Measurements from ENCODE around the gene INTS1.

Gene INTS1

DNA sequence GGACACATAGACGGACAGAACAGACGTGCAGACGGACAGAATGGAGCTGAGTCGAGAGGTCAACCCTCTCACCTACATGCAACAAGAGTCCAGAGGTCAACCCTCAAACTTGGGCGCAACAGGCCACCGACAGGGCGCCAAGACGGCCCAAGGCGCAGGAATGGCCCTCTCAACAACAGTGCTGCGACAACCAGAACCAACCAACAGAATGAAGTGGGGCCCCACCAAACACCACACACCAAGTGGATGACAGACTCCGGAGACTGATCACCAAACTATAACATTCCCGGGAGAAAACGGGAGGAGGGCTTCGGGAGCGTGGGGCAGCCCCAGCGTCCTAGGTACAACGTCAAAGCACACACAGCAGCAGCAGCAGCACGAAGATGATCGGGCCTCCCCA is 13.4 kb downstream of the INTS1 start:
- Histone ChIP-seq H3F3A (ENCODE audit: insufficient read depth, low read length) (no peaks in the 10 kb centered on the region), H3K27ac (ENCODE audit: low read depth, low read length, poor library complexity, severe bottlenecking) (no peak overlapping the region), H3K4me3 (ENCODE audit: low read depth, low read length, poor library complexity, severe bottlenecking) (no peak overlapping the region), H4K20me1 (ENCODE audit: insufficient read depth, low read length) (no peaks in the 10 kb centered on the region), H3K79me2 (ENCODE audit: insufficient read depth, low read length) (no peaks in the 10 kb centered on the region), H3K9me3 (ENCODE audit: low read length) (no peaks in the 10 kb centered on the region), H3K9me2 (ENCODE audit: low read depth, low read length) (no peaks in the 10 kb centered on the region), H3K4me1 (ENCODE audit: insufficient read depth, low read length, severe bottlenecking) (no peaks in the 10 kb centered on the region), H3K4me2 (ENCODE audit: low read length) (no peak overlapping the region), H3K9ac (ENCODE audit: low read length) (no peak overlapping the region), H3K36me3 (ENCODE audit: insufficient read depth, low read length) (peaks cover 87% of the 10 kb centered on the region), H3K27me3 (ENCODE audit: insufficient read depth, low read length) (no peaks in the 10 kb centered on the region), H2AFZ (ENCODE audit: low read length) (no peak overlapping the region)
- TF ChIP-seq, protein P1, sequence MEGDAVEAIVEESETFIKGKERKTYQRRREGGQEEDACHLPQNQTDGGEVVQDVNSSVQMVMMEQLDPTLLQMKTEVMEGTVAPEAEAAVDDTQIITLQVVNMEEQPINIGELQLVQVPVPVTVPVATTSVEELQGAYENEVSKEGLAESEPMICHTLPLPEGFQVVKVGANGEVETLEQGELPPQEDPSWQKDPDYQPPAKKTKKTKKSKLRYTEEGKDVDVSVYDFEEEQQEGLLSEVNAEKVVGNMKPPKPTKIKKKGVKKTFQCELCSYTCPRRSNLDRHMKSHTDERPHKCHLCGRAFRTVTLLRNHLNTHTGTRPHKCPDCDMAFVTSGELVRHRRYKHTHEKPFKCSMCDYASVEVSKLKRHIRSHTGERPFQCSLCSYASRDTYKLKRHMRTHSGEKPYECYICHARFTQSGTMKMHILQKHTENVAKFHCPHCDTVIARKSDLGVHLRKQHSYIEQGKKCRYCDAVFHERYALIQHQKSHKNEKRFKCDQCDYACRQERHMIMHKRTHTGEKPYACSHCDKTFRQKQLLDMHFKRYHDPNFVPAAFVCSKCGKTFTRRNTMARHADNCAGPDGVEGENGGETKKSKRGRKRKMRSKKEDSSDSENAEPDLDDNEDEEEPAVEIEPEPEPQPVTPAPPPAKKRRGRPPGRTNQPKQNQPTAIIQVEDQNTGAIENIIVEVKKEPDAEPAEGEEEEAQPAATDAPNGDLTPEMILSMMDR (IDR thresholded peaks at IDR 0.05; ENCODE audit: low read length) = no peak
- TF ChIP-seq EZH2 (IDR thresholded peaks at IDR 0.05; ENCODE audit: borderline replicate concordance, low read length) = no peak

GRCh38 chr7:1489336-1489735 is 14.9 kb downstream of the INTS1 start:
- H4K20me1 ChIP-seq (ENCODE audit: insufficient read depth, low read length) = no peaks in the 10 kb centered on the region
- H3K36me3 ChIP-seq (ENCODE audit: insufficient read depth, low read length) = peaks cover 86% of the 10 kb centered on the region
- H3K4me2 ChIP-seq (ENCODE audit: low read length) = no peak overlapping the region
- H2AFZ ChIP-seq (ENCODE audit: low read length) = no peak overlapping the region
- no peaks in the 10 kb centered on the region for H3K27me3 ChIP-seq (ENCODE audit: insufficient read depth, low read length)
- TF ChIP-seq, protein P1 (IDR thresholded peaks at IDR 0.05; ENCODE audit: low read length) = no peak
- TF ChIP-seq EZH2 (IDR thresholded peaks at IDR 0.05; ENCODE audit: borderline replicate concordance, low read length) = no peak
- no peak overlapping the region for H3K4me3 ChIP-seq (ENCODE audit: low read depth, low read length, poor library complexity, severe bottlenecking)
- H3K9me2 ChIP-seq (ENCODE audit: low read depth, low read length) = no peaks in the 10 kb centered on the region
- no peaks in the 10 kb centered on the region for H3F3A ChIP-seq (ENCODE audit: insufficient read depth, low read length)
- H3K4me1 ChIP-seq (ENCODE audit: insufficient read depth, low read length, severe bottlenecking) = no peaks in the 10 kb centered on the region
- no peaks in the 10 kb centered on the region for H3K9me3 ChIP-seq (ENCODE audit: low read length)
- no peak overlapping the region for H3K27ac ChIP-seq (ENCODE audit: low read depth, low read length, poor library complexity, severe bottlenecking)
- no peaks in the 10 kb centered on the region for H3K79me2 ChIP-seq (ENCODE audit: insufficient read depth, low read length)
- no peak overlapping the region for H3K9ac ChIP-seq (ENCODE audit: low read length)

GRCh38 chr7:1488016-1488415 is 16.2 kb downstream of the INTS1 start:
- Histone ChIP-seq H3K9me3 (ENCODE audit: low read length) (no peaks in the 10 kb centered on the region), H3K4me3 (ENCODE audit: low read depth, low read length, poor library complexity, severe bottlenecking) (no peak overlapping the region), H3K36me3 (ENCODE audit: insufficient read depth, low read length) (peaks cover 86% of the 10 kb centered on the region)

More at GRCh38 chr7:1488016-1488415, 16.2 kb downstream of the INTS1 start:
- Histone ChIP-seq H3K27me3 (ENCODE audit: insufficient read depth, low read length) (no peaks in the 10 kb centered on the region), H3K79me2 (ENCODE audit: insufficient read depth, low read length) (no peaks in the 10 kb centered on the region), H3K4me1 (ENCODE audit: insufficient read depth, low read length, severe bottlenecking) (no peaks in the 10 kb centered on the region), H3K27ac (ENCODE audit: low read depth, low read length, poor library complexity, severe bottlenecking) (no peak overlapping the region), H3K9me2 (ENCODE audit: low read depth, low read length) (no peaks in the 10 kb centered on the region), H3F3A (ENCODE audit: insufficient read depth, low read length) (no peaks in the 10 kb centered on the region), H3K4me2 (ENCODE audit: low read length) (no peak overlapping the region), H3K9ac (ENCODE audit: low read length) (no peak overlapping the region), H4K20me1 (ENCODE audit: insufficient read depth, low read length) (no peaks in the 10 kb centered on the region), H2AFZ (ENCODE audit: low read length) (no peak overlapping the region)
- TF ChIP-seq, protein P1 (IDR thresholded peaks at IDR 0.05; ENCODE audit: low read length) = no peak
- TF ChIP-seq EZH2 (IDR thresholded peaks at IDR 0.05; ENCODE audit: borderline replicate concordance, low read length) = no peak

Measured in OCI-LY1 (cell line).